Stimulated activated CD4-positive, alpha-beta T cell treated with anti-CD3 and anti-CD28 coated beads, TNF-alpha, amount 100 ng/mL, for 48 hours (primary cell): ENCODE data around the gene ZNF672.
"Not testable (repeated sequence)": the region's sequence is repeated elsewhere in the genome, so short reads cannot be mapped to it uniquely, and the experiment has no call there.

Experiments
- DNase-seq, 3 donors: peaks; one replicate each; pipeline ENCODE4 v3.0.0-alpha.2; 2020; ENCODE audit warnings: low read depth in 3 of 3

Gene ZNF672

DNA sequence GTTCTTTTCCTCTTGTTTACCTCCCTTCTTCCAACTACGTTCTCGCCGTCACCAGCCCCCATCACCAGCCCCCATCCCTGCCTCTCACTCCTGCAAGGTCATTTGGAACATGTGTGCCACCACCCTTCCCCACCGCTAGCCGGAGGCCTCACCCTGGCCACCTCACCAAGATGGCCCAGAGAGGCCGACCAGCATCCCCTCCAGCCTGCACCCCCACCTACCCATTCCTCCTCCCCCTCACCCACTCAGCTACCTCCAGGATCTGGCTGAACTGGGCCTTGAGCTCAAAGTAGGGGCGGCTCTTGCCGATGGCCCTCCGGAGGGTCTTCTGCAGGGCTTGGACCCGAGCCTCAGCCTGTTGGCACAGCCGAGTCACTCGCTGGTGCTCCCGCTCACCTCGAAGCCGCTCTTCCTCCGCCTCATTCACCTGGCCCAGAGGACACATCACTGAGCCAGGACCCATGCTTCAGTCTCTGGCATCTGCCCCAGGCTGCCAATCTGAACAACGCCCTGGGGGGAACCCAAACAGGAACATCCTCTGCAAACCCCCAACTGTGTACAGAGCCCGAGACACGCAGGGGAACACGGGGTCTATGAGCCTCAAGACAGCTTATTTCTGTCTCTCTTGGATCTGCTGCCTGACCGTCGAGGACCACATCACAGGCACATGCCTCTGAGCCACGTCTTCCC is 25.1 kb upstream of the ZNF672 start:
- no peak for DNase-seq

DNA sequence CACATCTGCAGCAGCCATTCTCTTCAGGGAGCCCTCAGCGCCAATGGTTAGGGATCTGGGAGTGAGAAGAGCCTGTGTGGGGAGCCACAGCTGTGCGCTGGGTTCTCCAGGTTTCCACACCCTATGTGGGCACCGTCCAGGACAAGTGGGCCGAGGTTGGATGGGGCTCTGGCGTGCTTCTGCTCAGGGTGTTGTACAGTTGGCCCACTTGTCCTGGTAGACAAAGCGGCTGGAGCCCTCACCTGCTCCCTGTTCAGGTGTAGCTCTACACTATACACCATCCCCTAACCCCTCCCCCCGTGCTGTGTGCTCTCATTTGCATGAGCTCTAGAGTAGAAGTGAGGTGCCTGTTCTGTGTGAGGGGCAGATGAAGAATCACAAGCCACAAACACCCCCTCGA is 24.5 kb upstream of the ZNF672 start:
- no peak for DNase-seq

DNA sequence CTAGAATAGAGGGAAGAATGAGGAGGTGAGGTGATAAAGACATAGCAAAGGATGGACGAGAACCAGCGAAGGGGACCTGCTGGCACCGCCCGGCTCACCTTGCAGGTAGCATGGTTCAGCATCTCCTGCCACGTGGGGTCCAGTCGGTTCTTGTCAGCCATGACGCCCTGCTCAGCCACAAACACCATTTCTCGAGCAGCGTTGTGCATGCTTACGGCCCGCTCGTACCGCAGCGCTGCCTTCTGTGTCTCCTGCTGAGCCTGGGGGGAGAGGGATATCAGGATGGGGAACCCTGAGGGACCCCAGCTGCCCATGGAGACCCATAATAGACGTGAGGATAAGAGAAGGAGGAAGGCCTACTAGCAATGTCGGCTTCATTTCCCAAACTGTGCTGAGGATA is 23.7 kb upstream of the ZNF672 start:
- DNase-seq = no peak

GRCh38 chr1:248815407-248816034 is 22.5 kb upstream of the ZNF672 start:
- no peak for DNase-seq

GRCh38 chr1:248816042-248816851 is 21.8 kb upstream of the ZNF672 start:
- DNase-seq = no peak

GRCh38 chr1:248817065-248817464 is 21.0 kb upstream of the ZNF672 start:
- DNase-seq = no peak

- DNase-seq = no peak
Measured at GRCh38 chr1:248818505-248819374, 19.3 kb upstream of the ZNF672 start.

DNA sequence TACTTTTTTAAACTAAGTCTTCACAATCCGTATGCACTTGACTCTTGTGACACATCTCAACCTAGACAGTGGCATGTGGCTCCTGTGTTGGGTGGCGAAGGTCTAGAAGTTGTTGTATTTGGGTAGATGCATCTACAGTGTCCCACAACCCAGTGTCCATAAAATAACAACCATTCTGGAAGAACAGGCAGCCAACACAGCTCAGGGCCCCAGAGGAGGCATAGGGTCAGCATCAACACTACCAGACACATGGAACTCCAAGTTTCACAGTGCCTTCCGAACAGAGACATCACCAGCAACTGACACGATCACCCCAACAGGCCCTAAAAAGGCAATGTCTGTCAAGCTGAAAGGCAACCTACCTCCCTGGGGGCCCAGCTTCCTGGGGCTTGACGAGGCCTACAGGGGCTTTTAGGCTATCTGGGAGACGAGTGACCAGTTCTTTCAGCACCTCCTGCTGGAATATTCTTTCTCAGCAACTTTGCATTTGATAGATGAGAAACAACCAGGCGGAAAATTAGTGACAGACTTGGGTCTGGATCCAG is 17.9 kb upstream of the ZNF672 start:
- DNase-seq = no peak

DNA sequence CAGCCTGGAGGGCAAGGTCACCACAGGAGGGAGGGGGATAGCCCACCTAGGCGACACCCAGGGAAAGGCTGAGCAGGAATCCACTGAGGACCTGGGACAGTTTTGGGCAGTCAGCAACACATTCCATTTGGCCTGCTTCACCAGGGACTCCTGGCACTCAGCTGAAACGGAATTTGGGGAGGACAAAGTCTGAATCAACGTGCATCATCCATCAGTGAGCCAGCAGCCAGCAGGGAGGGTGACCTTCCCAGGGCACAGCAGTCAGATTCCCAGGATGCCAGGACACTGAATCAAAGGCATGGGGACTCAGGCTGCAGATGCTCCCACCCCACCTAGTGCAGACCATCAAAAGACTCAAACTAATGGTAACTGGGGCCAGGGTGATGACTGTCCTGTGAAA is 16.9 kb upstream of the ZNF672 start:
- DNase-seq = no peak

DNA sequence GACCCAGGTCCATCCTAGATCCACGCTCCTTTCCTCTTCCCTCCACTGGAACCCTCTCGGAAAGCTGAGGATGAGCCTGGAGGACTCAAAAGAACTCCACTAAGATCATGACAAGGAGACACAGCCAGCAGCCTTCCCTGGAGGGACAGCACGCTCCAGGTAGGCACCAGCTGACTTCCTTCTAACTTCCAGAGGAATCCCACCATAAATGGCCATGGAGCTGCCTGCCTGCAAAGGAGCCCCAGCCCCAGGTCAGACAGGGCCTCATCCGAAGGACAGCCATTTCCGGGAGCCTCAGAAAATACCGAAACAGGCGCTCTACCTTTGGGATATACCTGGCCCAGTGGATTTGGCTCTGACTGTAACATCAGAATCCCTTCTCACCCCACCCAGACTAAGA is 16.4 kb upstream of the ZNF672 start:
- no peak for DNase-seq

- no peak for DNase-seq
Measured at GRCh38 chr1:248822148-248823032, 15.6 kb upstream of the ZNF672 start.

- no peak for DNase-seq
Measured at GRCh38 chr1:248823517-248824001, 14.5 kb upstream of the ZNF672 start.

DNA sequence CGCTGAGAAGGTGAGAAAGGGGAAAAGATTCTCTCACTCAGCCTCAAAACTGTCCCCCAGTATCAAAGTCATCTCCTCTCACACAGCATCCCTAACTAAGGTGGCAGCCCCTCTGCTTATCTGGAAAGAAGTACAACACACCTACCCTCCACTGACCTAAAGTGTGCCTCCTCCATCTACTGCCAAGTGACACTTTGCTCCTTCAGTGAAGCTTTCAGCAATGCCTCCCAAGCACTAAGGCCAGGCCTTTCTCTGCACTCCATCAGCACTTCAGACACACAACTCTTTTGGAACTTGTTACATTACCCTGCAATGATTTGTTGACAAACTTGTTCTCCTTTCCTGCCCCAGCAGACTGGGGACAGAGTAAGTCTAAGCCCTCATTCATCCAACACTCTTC is 13.7 kb upstream of the ZNF672 start:
- DNase-seq = no peak

- DNase-seq = no peak
Measured at GRCh38 chr1:248824701-248825100, 13.3 kb upstream of the ZNF672 start.

DNA sequence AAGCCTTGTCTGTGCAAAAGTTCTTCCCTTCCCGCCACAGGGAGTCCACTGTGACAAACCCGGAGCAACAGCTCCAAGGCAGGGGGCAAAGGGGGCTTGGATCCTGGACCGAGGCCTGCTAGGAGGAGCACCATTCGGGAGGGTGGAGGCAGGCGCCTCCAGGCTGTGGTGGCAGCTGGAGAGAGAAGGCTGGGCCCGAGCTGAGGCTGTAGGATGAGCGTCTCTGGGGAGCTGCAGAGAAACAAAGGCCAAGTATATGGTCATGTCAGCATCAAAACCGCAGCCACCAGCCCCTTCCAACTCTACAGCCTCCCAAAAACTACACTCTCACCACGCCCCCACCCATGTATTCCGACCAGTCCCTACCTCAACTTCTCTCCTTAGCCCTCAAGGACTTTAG is 12.9 kb upstream of the ZNF672 start:
- no peak for DNase-seq

DNA sequence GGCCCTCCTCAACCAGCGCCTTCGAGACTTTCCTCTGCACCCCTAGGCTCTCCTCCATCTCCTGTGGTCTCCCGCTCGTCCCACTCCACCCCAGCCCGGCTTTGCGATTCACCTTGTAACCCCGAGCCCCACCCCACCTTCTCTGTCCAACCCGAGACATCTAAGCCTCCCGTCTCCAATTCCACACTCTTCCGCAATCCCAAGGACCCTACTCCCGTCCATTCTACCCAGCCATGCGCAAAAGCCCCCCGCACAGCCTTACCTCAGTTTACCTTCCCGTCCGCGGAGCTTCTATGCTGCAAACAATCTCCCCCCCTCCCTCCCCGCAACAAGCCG is 12.5 kb upstream of the ZNF672 start:
- DNase-seq = no peak

GRCh38 chr1:248825909-248826760 is 11.9 kb upstream of the ZNF672 start, which contains the start of gene SH3BP5L:
SH3BP5L (minus strand) TSS chr1:248825915; CDS start chr1:248824935, 980 bp downstream.
- DNase-seq = peak; percentile 79 to 88 (median 83)

GRCh38 chr1:248828845-248829244 is 9.2 kb upstream of the ZNF672 start:
- no peak for DNase-seq

DNA sequence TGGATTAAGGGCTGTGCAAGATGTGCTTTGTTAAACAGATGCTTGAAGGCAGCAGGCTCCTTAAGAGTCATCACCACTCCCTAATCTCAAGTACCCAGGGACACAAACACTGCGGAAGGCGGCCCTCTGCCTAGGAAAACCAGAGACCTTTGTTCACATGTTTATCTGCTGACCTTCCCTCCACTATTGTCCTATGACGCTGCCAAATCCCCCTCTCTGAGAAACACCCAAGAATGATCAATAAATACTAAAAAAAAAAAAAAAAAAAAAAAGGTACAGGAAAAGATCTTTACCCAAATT is 7.4 kb upstream of the ZNF672 start:
- DNase-seq = not testable (repeated sequence)

DNA sequence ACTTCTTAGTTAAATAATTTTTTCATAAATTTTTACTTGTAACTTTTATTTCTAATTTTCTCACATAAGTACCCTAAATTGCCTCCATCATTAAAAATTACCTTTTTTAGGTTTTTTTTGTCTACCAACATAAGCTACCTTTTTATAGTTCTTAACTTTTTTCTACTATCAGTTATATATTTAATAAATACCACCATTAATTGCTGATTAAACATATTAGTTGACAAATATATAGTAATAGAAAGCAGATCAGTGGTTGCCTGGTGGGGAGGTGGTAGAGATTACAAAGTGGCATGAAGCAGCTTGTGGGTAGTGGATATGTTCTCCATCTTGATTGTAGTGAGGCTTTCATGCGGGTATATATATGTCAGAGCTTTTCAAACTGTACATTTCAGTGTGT is 6.2 kb upstream of the ZNF672 start:
- no peak for DNase-seq
